Mesenteric fat pad (tissue), 1 donor: Measurements from ENCODE around the gene VMO1. TPM values are rescaled to one million over a fixed set of nuclear protein-coding genes. Genes with fewer than 3 reads are reported as not detected.

Experiments
- DNase-seq: peaks from one replicate; pipeline ENCODE4 v3.0.0-alpha.2; 2020; ENCODE audit warnings: low spot score
- total RNA-seq: library from RNA; stranded (reverse); fragmentation: NEBNext Ultra II Directional; extraction: Animal tissue kit (Norgen Biotek cat#: 25700); gene quantifications from one replicate; pipeline ENCODE4 v1.2.1, GENCODE V29; 2021
- donor health status: DM: yes; HTN: yes; CAD: no.

Gene VMO1
- total RNA-seq, 1 donor from 2014 or later = 6.9 TPM

- no peak for DNase-seq
Observed at GRCh38 chr17:4764595-4764994, 21.6 kb downstream of the VMO1 start.

GRCh38 chr17:4759776-4760236 is 26.4 kb downstream of the VMO1 start:
- DNase-seq = no peak

- DNase-seq = no peak
Observed at GRCh38 chr17:4753392-4753791, 32.8 kb downstream of the VMO1 start.

GRCh38 chr17:4751932-4752331 is 34.2 kb downstream of the VMO1 start:
- no peak for DNase-seq

GRCh38 chr17:4750606-4751005 is 35.6 kb downstream of the VMO1 start:
- no peak for DNase-seq

GRCh38 chr17:4748686-4749085 is 37.5 kb downstream of the VMO1 start:
- DNase-seq = no peak

GRCh38 chr17:4747847-4748246 is 38.3 kb downstream of the VMO1 start:
- DNase-seq = no peak

GRCh38 chr17:4744999-4745969 is 40.9 kb downstream of the VMO1 start:
- DNase-seq = no peak

- DNase-seq = no peak
Observed at GRCh38 chr17:4743898-4744297, 42.3 kb downstream of the VMO1 start.

GRCh38 chr17:4743216-4743615 is 42.9 kb downstream of the VMO1 start:
- no peak for DNase-seq

GRCh38 chr17:4742629-4743028 is 43.5 kb downstream of the VMO1 start:
- DNase-seq = no peak

- DNase-seq = no peak
Observed at GRCh38 chr17:4742133-4742532, 44.0 kb downstream of the VMO1 start.

- no peak for DNase-seq
Observed at GRCh38 chr17:4741544-4741943, 44.6 kb downstream of the VMO1 start.

GRCh38 chr17:4740584-4740983 is 45.6 kb downstream of the VMO1 start:
- no peak for DNase-seq

GRCh38 chr17:4740025-4740351 is 46.2 kb downstream of the VMO1 start:
- DNase-seq = no peak

- peak; percentile 92 for DNase-seq
Observed at GRCh38 chr17:4739122-4740024, 46.8 kb downstream of the VMO1 start, which contains the start of the genes CXCL16 and ZMYND15. Gene CXCL16 (minus strand): TSS chr17:4739928. CDS start chr17:4739339, 589 bp downstream. Gene ZMYND15 (plus strand): TSS chr17:4739833. CDS start chr17:4740549, 716 bp downstream.

- DNase-seq = no peak
Observed at GRCh38 chr17:4738136-4739121, 47.7 kb downstream of the VMO1 start.

GRCh38 chr17:4735876-4736651 is 50.1 kb downstream of the VMO1 start:
- no peak for DNase-seq
